Nephron (organoid): ENCODE data around the gene EFNB2.

ENCODE experiments used
- H3K27ac Mint-ChIP-seq, 3 experiments: 2 replicates each; pipeline ENCODE4 v1.8.0; 2020; ENCODE audit warnings: mixed read lengths in 3 of 3, mild to moderate bottlenecking in 2 of 3, moderate library complexity in 1 of 3
- H3K27me3 Mint-ChIP-seq: 2 replicates; pipeline ENCODE4 v1.8.0; 2021; ENCODE audit warnings: low read depth, mild to moderate bottlenecking, moderate library complexity, mixed read lengths
- H3K36me3 Mint-ChIP-seq: 2 replicates; pipeline ENCODE4 v1.8.0; 2020; ENCODE audit warnings: low read depth, mixed read lengths
- H3K4me1 Mint-ChIP-seq: 2 replicates; pipeline ENCODE4 v1.8.0; 2020; ENCODE audit warnings: mixed read lengths
- H3K4me3 Mint-ChIP-seq, 3 experiments: 2 replicates each; pipeline ENCODE4 v1.8.0; 2020; ENCODE audit warnings: mild to moderate bottlenecking in 3 of 3, mixed read lengths in 3 of 3, moderate library complexity in 2 of 3
- H3K9me3 Mint-ChIP-seq: 2 replicates; pipeline ENCODE4 v1.8.0; 2020; ENCODE audit warnings: mixed read lengths
- CTCF ChIP-seq, 3 experiments: fragments of 200-600 bp; sonication (generic); IDR thresholded peaks; one replicate each; pipeline ENCODE4 v1.5.0; 2021; ENCODE audit warnings: antibody characterized with exemption in 3 of 3; ENCODE audit not compliant: unreplicated experiment in 3 of 3

The EFNB2 gene

GRCh38 chr13:106533943-106534638, 1.4 kb downstream of the EFNB2 start:
- peak overlapping the region; percentile 96 to 97 (median 96) for H3K27ac Mint-ChIP-seq
- no peaks in the 10 kb centered on the region for H3K9me3 Mint-ChIP-seq
- H3K27me3 Mint-ChIP-seq = peaks cover 10% of the 10 kb centered on the region
- H3K4me3 Mint-ChIP-seq = peak overlapping the region; percentile 95 to 96 (median 96)
- TF ChIP-seq CTCF (IDR thresholded peaks at IDR 0.05; ENCODE audit: unreplicated experiment in 3 of 3) = no peak
- peaks cover 36% of the 10 kb centered on the region for H3K4me1 Mint-ChIP-seq
- H3K36me3 Mint-ChIP-seq = peaks cover 3% of the 10 kb centered on the region

GRCh38 chr13:106533101-106533942, 2.1 kb downstream of the EFNB2 start:
- peak; percentile 51 to 84 (median 61) for TF ChIP-seq CTCF (IDR thresholded peaks at IDR 0.05; ENCODE audit: unreplicated experiment in 3 of 3)
- Mint-ChIP-seq H3K4me1 (peaks cover 40% of the 10 kb centered on the region), H3K9me3 (no peaks in the 10 kb centered on the region), H3K36me3 (peaks cover 3% of the 10 kb centered on the region), H3K4me3 (peak overlapping the region; percentile 94 to 96 (median 95)), H3K27me3 (peaks cover 17% of the 10 kb centered on the region), H3K27ac (peak overlapping the region; percentile 96 to 97 (median 96))

- TF ChIP-seq CTCF (IDR thresholded peaks at IDR 0.05; ENCODE audit: unreplicated experiment in 3 of 3) = no peak
- H3K27ac Mint-ChIP-seq = peak overlapping the region; percentile 96 to 97 (median 96)
- no peaks in the 10 kb centered on the region for H3K9me3 Mint-ChIP-seq
- H3K36me3 Mint-ChIP-seq = peaks cover 3% of the 10 kb centered on the region
- peaks cover 44% of the 10 kb centered on the region for H3K4me1 Mint-ChIP-seq
- H3K27me3 Mint-ChIP-seq = peaks cover 17% of the 10 kb centered on the region
- peak overlapping the region; percentile 94 to 96 (median 95) for H3K4me3 Mint-ChIP-seq
Observed at GRCh38 chr13:106532111-106532929, 3.1 kb downstream of the EFNB2 start.

GRCh38 chr13:106530980-106531481, 4.4 kb downstream of the EFNB2 start:
- Mint-ChIP-seq H3K36me3 (peaks cover 3% of the 10 kb centered on the region), H3K27ac (peak overlapping the region; percentile 91 to 97 (median 96)), H3K4me1 (peaks cover 48% of the 10 kb centered on the region), H3K4me3 (peak overlapping the region; percentile 94 to 96 (median 95)), H3K27me3 (peaks cover 21% of the 10 kb centered on the region), H3K9me3 (no peaks in the 10 kb centered on the region)
- no peak for TF ChIP-seq CTCF (IDR thresholded peaks at IDR 0.05; ENCODE audit: unreplicated experiment in 3 of 3)

GRCh38 chr13:106530171-106530851, 5.2 kb downstream of the EFNB2 start:
- H3K4me3 Mint-ChIP-seq = peak overlapping the region; percentile 94 to 96 (median 95)
- peaks cover 3% of the 10 kb centered on the region for H3K36me3 Mint-ChIP-seq
- TF ChIP-seq CTCF (IDR thresholded peaks at IDR 0.05; ENCODE audit: unreplicated experiment in 3 of 3) = no peak
- H3K9me3 Mint-ChIP-seq = no peaks in the 10 kb centered on the region
- H3K4me1 Mint-ChIP-seq = peaks cover 48% of the 10 kb centered on the region
- H3K27ac Mint-ChIP-seq = peak overlapping the region; percentile 90 to 96 (median 91)
- peaks cover 23% of the 10 kb centered on the region for H3K27me3 Mint-ChIP-seq
